ENCODE measurements around the gene NEK11.

The NEK11 gene

DNA sequence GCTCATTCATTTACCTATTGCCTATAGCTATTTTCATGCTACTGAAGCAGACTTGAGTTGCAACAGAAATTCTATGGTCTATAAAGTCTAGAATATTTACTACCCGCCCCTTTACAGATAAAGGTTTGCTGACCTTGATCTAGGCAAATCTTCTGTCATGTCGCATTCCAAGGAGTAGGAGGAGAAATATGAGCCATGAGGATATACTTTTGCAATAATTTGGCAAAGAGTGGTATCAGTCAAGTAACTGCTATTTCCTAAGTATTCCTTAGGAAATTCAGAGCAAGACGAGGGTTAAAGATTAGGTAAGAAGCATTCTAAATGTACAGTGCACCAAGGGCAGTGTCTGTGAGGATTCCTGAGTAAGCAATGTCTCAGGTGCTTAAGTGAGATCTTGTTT lies 233.8 kb downstream of the NEK11 start:
- no peaks in the 10 kb centered on the region for H3K4me1 Mint-ChIP-seq
- H3K27me3 Mint-ChIP-seq: no peaks in the 10 kb centered on the region
- peaks cover 3% of the 10 kb centered on the region for H3K36me3 Mint-ChIP-seq (ENCODE audit: insufficient read depth)
- H3K9me3 Mint-ChIP-seq: no peaks in the 10 kb centered on the region
- H3K4me3 Mint-ChIP-seq: no peak overlapping the region
- H3K27ac Mint-ChIP-seq (ENCODE audit: low read depth): no peak overlapping the region
- no peak for DNase-seq (ENCODE audit: low spot score in 2 of 2)
- no peak for ATAC-seq (replicated peaks; ENCODE audit: extremely low read depth, poor library complexity, severe bottlenecking)

DNA sequence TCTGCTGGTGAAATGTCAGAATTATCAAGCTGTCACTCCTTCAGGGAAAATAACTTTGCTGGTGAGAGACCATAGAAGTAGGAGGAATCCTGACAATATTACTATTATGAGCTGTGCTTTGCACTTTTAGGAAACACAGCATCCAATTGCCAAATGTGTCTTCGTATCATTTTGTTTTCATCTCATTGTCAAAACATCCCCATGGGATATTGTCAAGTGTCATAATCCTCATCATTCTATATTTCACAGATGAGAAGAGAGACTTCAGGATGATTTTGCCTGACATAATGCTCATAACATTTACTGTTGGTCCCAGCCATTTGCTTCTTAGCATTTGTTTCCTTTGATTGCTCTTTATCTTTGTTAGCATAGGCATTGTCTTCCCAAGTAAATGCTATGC lies 234.4 kb downstream of the NEK11 start:
- Mint-ChIP-seq H3K4me1 (no peaks in the 10 kb centered on the region), H3K9me3 (peaks cover 3% of the 10 kb centered on the region), H3K27me3 (peaks cover 5% of the 10 kb centered on the region), H3K4me3 (no peak overlapping the region), H3K27ac (ENCODE audit: low read depth) (no peak overlapping the region), H3K36me3 (ENCODE audit: insufficient read depth) (peaks cover 3% of the 10 kb centered on the region)
- ATAC-seq (replicated peaks; ENCODE audit: extremely low read depth, poor library complexity, severe bottlenecking): no peak
- DNase-seq (ENCODE audit: low spot score in 2 of 2): no peak

DNA sequence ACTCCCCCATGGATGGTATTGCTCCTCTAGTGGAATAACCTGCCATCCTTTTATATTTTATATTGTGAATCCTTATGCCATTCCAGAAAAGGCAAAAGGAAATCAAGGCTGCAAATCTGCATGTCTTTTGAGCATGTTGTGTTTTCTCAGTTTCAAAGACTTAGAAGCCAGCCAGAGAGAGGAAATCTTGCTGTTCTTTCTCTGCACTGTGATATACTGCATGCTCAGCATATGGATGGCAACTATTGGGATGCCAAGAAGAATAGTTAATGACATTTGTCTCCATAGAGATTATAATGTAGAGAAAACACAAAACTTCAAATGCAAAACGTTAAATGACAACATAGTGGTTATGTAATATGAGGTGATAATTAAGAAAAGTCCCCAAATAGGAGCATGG lies 248.9 kb downstream of the NEK11 start:
- Mint-ChIP-seq H3K27ac (ENCODE audit: low read depth) (no peak overlapping the region), H3K36me3 (ENCODE audit: insufficient read depth) (no peaks in the 10 kb centered on the region), H3K4me1 (no peaks in the 10 kb centered on the region), H3K27me3 (peaks cover 7% of the 10 kb centered on the region), H3K4me3 (no peak overlapping the region), H3K9me3 (no peaks in the 10 kb centered on the region)
- DNase-seq (ENCODE audit: low spot score in 2 of 2) (no peak), ATAC-seq (replicated peaks; ENCODE audit: extremely low read depth, poor library complexity, severe bottlenecking) (no peak)

DNA sequence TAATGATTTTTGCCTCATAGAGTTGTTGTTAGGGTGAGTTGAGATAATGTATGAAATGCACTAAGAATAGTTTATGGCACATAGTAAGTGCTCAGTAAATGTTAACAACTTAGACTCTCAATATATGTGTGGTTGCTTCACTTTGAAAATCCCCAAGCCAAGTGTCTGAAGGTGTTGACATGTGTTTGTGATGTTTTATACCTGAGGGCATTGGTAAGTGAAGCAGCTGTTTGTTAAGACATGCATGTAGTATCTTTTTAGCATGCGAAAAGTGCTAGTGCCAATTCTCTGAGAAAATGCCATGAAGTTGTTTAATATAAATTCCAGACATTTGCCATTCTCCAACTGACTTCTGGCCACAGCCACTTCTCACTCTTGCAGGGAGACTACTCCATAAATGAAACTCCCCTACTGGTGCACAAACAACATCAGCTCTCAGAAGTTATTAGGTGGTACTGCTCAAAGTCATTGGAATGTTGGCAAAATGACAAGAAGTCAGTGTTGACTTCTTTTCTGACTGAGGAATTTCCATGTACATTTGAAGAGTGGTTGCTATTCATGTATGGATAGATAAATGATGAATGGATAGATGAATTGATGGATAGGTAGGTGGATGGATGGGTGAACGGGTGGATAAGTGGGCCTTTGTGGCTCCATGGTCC lies 251.3 kb downstream of the NEK11 start:
- DNase-seq (ENCODE audit: low spot score in 2 of 2) (no peak), ATAC-seq (replicated peaks; ENCODE audit: extremely low read depth, poor library complexity, severe bottlenecking) (no peak)
- H3K4me1 Mint-ChIP-seq: no peaks in the 10 kb centered on the region
- no peaks in the 10 kb centered on the region for H3K36me3 Mint-ChIP-seq (ENCODE audit: insufficient read depth)
- H3K4me3 Mint-ChIP-seq: no peak overlapping the region
- H3K27me3 Mint-ChIP-seq: no peaks in the 10 kb centered on the region
- no peak overlapping the region for H3K27ac Mint-ChIP-seq (ENCODE audit: low read depth)
- H3K9me3 Mint-ChIP-seq: no peaks in the 10 kb centered on the region

DNA sequence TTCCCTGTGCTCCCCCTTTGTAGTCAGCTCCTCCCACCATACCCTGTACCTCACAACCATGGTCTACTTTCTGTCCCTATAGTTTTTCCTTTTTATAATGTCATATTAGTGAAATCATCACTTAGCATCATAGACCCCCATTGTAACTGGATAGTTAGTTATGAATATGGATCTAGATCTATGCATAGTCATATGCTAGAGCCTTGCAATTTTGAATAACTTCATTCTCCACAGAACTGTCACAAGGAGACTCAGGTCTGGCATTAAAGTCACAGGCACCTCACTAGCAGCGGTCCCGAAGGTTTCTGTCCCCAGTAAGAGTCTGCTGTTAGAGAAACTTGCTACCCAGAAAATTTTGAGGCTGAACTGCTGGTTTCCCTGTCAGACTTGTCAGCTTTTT lies 252.9 kb downstream of the NEK11 start:
- no peaks in the 10 kb centered on the region for H3K36me3 Mint-ChIP-seq (ENCODE audit: insufficient read depth)
- no peak for DNase-seq (ENCODE audit: low spot score in 2 of 2)
- H3K9me3 Mint-ChIP-seq: no peaks in the 10 kb centered on the region
- H3K4me1 Mint-ChIP-seq: no peaks in the 10 kb centered on the region
- H3K27me3 Mint-ChIP-seq: no peaks in the 10 kb centered on the region
- ATAC-seq (replicated peaks; ENCODE audit: extremely low read depth, poor library complexity, severe bottlenecking): no peak
- H3K4me3 Mint-ChIP-seq: no peak overlapping the region
- no peak overlapping the region for H3K27ac Mint-ChIP-seq (ENCODE audit: low read depth)

DNA sequence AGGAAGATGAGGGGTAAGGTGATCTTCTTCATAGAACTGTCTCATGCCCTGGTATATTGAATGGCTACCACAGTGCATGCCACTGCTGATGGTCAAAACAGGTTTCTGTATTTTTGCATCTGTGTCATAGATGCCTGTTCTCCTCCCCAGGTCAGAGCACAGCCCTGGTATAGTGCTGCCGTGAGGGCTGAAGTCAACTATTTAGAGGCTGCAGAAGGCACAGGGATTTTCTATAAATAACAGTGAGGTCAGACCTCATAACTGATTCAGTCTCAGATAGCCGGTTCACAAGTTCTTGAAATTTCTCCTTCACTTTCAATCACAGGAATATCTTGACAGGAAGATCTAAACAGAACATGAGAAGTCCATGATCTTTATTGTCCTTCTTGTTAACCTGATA lies 255.7 kb downstream of the NEK11 start:
- no peaks in the 10 kb centered on the region for H3K36me3 Mint-ChIP-seq (ENCODE audit: insufficient read depth)
- ATAC-seq (replicated peaks; ENCODE audit: extremely low read depth, poor library complexity, severe bottlenecking): no peak
- H3K4me3 Mint-ChIP-seq: no peak overlapping the region
- H3K27ac Mint-ChIP-seq (ENCODE audit: low read depth): no peak overlapping the region
- H3K9me3 Mint-ChIP-seq: no peaks in the 10 kb centered on the region
- no peaks in the 10 kb centered on the region for H3K4me1 Mint-ChIP-seq
- no peaks in the 10 kb centered on the region for H3K27me3 Mint-ChIP-seq
- no peak for DNase-seq (ENCODE audit: low spot score in 2 of 2)

DNA sequence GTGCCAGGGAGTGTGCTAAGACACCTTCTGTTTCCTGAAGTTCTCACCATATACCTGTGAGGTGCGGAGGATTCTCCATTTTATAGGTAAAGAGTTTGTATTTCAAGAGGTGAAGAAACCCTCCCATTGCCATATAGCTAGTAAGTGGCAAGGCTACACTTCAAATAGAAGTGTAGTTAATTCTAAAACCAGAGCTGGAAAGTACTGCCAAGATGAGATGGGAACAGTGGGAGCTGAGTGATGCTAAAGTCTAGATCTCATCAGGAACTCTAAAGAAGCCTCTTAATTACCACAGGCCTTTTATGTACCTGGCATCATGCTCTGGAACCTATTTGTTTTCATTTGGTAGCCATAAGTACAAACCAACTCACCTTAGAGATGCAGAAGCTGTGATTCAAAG lies 256.3 kb downstream of the NEK11 start:
- H3K4me3 Mint-ChIP-seq: no peak overlapping the region
- H3K27me3 Mint-ChIP-seq: no peaks in the 10 kb centered on the region
- no peaks in the 10 kb centered on the region for H3K9me3 Mint-ChIP-seq
- H3K27ac Mint-ChIP-seq (ENCODE audit: low read depth): no peak overlapping the region
- H3K4me1 Mint-ChIP-seq: no peaks in the 10 kb centered on the region
- no peak for DNase-seq (ENCODE audit: low spot score in 2 of 2)
- H3K36me3 Mint-ChIP-seq (ENCODE audit: insufficient read depth): no peaks in the 10 kb centered on the region
- ATAC-seq (replicated peaks; ENCODE audit: extremely low read depth, poor library complexity, severe bottlenecking): no peak

DNA sequence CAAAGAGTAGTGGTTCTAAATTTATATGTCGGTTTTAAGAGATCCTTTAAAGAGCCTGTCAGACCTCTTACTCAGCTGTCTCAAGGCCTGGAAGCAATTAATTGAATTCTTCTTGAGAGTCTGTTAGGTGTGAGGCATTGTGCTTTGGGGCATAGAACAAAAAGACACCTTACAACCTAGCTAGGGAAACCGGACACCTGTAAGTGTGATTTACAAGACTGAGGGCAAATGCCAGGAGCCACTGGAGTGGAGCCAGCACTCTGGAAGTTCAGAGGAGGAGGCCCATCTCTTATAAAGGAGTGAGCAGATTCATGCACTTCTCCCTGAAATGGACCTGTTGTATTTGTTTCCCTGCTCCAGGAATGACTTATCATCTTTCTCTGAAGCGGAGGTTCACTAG lies 257.2 kb downstream of the NEK11 start:
- no peak for ATAC-seq (replicated peaks; ENCODE audit: extremely low read depth, poor library complexity, severe bottlenecking)
- Mint-ChIP-seq H3K9me3 (no peaks in the 10 kb centered on the region), H3K27ac (ENCODE audit: low read depth) (no peak overlapping the region), H3K27me3 (no peaks in the 10 kb centered on the region), H3K4me3 (no peak overlapping the region), H3K36me3 (ENCODE audit: insufficient read depth) (no peaks in the 10 kb centered on the region), H3K4me1 (no peaks in the 10 kb centered on the region)
- DNase-seq (ENCODE audit: low spot score in 2 of 2): no peak

DNA sequence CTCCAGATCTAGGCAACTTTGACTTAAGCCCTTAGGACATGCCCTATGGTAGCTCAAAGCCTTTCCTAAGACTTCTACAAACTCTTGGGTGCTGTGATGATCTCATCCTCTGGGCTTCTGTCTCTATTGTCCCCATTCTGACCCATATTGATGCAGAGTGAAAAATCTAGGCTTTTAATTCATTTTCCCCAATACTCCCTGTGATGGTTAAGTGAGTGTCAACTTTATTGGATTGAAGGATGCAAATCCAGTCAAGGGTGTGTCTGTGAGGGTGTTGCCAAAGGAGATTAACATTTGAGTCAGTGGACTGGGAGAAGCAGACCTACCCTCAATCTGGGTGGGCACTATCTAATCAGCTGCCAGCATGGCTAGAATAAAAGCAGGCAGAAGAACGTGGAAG lies 257.6 kb downstream of the NEK11 start:
- Mint-ChIP-seq H3K4me1 (no peaks in the 10 kb centered on the region), H3K27me3 (no peaks in the 10 kb centered on the region)
- ATAC-seq (replicated peaks; ENCODE audit: extremely low read depth, poor library complexity, severe bottlenecking): no peak

DNA sequence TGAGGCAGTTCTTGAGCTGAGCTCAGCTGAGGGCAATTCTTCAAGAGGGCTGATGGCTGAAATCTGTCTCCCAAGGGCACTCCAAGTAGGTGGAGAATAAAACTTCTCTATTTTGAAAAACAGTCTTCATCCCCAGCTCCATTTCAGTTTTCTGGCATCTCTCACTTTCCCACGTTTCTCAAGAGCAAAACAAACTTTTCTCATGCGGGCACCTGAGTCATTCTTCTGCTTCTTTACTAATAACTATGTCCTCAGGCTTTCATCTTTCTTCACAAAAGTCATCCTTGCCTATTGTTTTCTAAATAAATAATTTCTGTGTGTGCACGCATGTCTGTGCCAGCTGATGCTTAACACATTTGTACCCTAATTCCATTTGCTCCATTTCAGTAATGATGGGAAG lies 258.8 kb downstream of the NEK11 start:
- DNase-seq (ENCODE audit: low spot score in 2 of 2): no peak
- H3K27me3 Mint-ChIP-seq: no peaks in the 10 kb centered on the region
- no peaks in the 10 kb centered on the region for H3K36me3 Mint-ChIP-seq (ENCODE audit: insufficient read depth)
- no peak overlapping the region for H3K4me3 Mint-ChIP-seq
- H3K9me3 Mint-ChIP-seq: no peaks in the 10 kb centered on the region
- no peak for ATAC-seq (replicated peaks; ENCODE audit: extremely low read depth, poor library complexity, severe bottlenecking)
- no peak overlapping the region for H3K27ac Mint-ChIP-seq (ENCODE audit: low read depth)
- H3K4me1 Mint-ChIP-seq: no peaks in the 10 kb centered on the region

More for the DNA sequence above, 257.6 kb downstream of the NEK11 start:
- no peak for DNase-seq (ENCODE audit: low spot score in 2 of 2)
- no peak overlapping the region for H3K4me3 Mint-ChIP-seq
- H3K36me3 Mint-ChIP-seq (ENCODE audit: insufficient read depth): no peaks in the 10 kb centered on the region
- H3K27ac Mint-ChIP-seq (ENCODE audit: low read depth): no peak overlapping the region
- H3K9me3 Mint-ChIP-seq: no peaks in the 10 kb centered on the region

DNA sequence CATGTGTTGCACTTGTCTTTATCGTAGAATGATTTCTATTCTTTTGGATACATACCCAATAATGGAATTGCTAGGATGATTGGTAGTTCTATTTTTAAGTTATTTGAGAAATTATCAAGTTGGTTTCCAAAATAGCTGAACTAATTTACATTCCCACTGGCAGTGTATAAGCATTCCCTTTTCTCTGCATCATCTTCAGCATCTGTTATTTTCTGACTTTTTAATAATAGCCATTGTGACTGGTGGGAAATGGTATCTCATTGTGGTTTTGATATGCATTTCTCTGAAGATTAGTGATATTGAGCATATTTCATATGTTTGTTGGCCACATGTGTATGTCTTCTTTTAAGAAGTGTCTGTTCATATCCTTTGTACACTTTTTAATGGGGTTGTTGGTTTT lies 273.2 kb downstream of the NEK11 start:
- no peak overlapping the region for H3K4me3 Mint-ChIP-seq
- no peak for ATAC-seq (replicated peaks; ENCODE audit: extremely low read depth, poor library complexity, severe bottlenecking)
- DNase-seq (ENCODE audit: low spot score in 2 of 2): no peak

DNA sequence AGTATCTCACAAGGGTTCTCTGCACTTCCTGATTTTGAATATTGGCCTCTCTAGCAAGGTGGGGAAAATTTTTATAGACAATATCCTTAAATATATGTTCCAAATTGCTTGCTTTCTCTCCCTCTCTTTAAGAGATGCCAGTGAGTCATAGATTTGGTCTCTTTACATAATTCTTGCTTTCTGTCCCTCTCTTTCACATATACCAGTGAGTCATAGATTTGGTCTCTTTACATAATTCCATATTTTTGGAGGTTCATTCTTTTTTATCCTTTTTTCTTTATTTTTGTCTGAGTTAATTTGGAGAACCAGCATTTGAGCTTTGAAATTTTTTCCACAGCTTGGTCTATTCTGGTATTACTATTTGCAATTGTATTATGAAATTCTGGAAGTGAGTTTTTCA lies 277.2 kb downstream of the NEK11 start:
- no peaks in the 10 kb centered on the region for H3K4me1 Mint-ChIP-seq
- H3K9me3 Mint-ChIP-seq: no peaks in the 10 kb centered on the region
- H3K4me3 Mint-ChIP-seq: no peak overlapping the region
- H3K36me3 Mint-ChIP-seq (ENCODE audit: insufficient read depth): no peaks in the 10 kb centered on the region
- no peak for DNase-seq (ENCODE audit: low spot score in 2 of 2)
- peaks cover 63% of the 10 kb centered on the region for H3K27me3 Mint-ChIP-seq
- ATAC-seq (replicated peaks; ENCODE audit: extremely low read depth, poor library complexity, severe bottlenecking): no peak
- no peak overlapping the region for H3K27ac Mint-ChIP-seq (ENCODE audit: low read depth)

More for the DNA sequence above, 273.2 kb downstream of the NEK11 start:
- Mint-ChIP-seq H3K9me3 (no peaks in the 10 kb centered on the region), H3K4me1 (no peaks in the 10 kb centered on the region), H3K27ac (ENCODE audit: low read depth) (no peak overlapping the region), H3K27me3 (peaks cover 34% of the 10 kb centered on the region), H3K36me3 (ENCODE audit: insufficient read depth) (no peaks in the 10 kb centered on the region)

DNA sequence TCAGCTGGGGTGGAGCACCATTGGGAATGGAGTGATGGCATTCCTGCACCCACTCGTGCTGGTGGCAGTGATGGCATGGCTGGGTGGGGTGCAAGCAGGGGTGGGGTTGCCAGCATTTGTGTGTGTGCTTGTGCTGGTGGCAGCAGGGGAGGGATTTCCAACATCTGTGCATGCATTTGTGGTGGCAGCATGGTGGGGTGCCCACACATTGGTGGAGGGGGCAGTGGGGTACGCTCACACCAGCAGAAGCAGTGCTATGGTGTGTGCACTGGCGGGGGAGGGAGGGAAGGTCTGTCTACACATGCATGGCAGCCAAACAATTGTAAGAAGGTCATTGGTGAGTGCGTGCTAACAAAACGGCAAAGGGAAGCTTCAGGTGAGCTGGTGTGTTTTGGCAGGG lies 278.2 kb downstream of the NEK11 start:
- no peak overlapping the region for H3K27ac Mint-ChIP-seq (ENCODE audit: low read depth)
- peaks cover 63% of the 10 kb centered on the region for H3K27me3 Mint-ChIP-seq
- DNase-seq (ENCODE audit: low spot score in 2 of 2) (no peak), ATAC-seq (replicated peaks; ENCODE audit: extremely low read depth, poor library complexity, severe bottlenecking) (no peak)
- H3K36me3 Mint-ChIP-seq (ENCODE audit: insufficient read depth): no peaks in the 10 kb centered on the region
- H3K4me1 Mint-ChIP-seq: no peaks in the 10 kb centered on the region
- H3K9me3 Mint-ChIP-seq: no peaks in the 10 kb centered on the region
- H3K4me3 Mint-ChIP-seq: no peak overlapping the region

DNA sequence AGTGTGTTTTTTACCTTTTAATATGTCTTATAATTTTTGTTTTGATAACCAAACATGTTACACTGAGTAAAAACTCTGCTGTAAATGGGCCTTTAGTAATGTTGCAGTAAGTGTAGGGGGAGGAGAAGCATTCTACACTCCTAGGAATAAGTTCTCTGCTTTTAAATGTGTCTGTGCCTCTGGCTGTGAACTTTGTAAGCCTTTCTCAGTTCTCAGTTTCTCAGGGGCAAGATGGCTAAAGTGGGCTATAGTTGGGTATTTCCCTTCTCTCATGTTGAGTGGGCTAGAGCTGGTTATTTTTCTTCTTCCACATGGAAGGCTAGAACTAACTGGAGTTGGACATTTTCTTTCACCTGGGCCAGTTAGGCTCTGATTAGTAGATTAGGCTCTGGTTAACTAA lies 279.6 kb downstream of the NEK11 start:
- Mint-ChIP-seq H3K36me3 (ENCODE audit: insufficient read depth) (no peaks in the 10 kb centered on the region), H3K4me3 (no peak overlapping the region), H3K9me3 (no peaks in the 10 kb centered on the region), H3K27me3 (peaks cover 68% of the 10 kb centered on the region), H3K27ac (ENCODE audit: low read depth) (no peak overlapping the region), H3K4me1 (no peaks in the 10 kb centered on the region)
- no peak for ATAC-seq (replicated peaks; ENCODE audit: extremely low read depth, poor library complexity, severe bottlenecking)
- no peak for DNase-seq (ENCODE audit: low spot score in 2 of 2)

All from central memory CD8-positive, alpha-beta T cell (primary cell).